Duodenal mucosa (tissue), 2 donors: ENCODE measurements around the gene OGFRL1.

Experiments
- H3K27ac ChIP-seq: one replicate; pipeline ENCODE4 v1.7.0; 2013; ENCODE audit warnings: low read depth, low read length
- H3K27me3 ChIP-seq, 2 donors: one replicate each; pipeline ENCODE4 v1.7.0; 2013; ENCODE audit warnings: low read length in 2 of 2, control low read depth in 1 of 2; ENCODE audit not compliant: insufficient read depth in 2 of 2, control insufficient read depth in 1 of 2
- H3K36me3 ChIP-seq, 2 donors: one replicate each; pipeline ENCODE4 v1.7.0; 2013; ENCODE audit warnings: low read length in 2 of 2, control low read depth in 1 of 2; ENCODE audit not compliant: insufficient read depth in 2 of 2, control insufficient read depth in 1 of 2
- H3K4me1 ChIP-seq, 2 donors: one replicate each; pipeline ENCODE4 v1.7.0; 2013; ENCODE audit warnings: low read length in 2 of 2, control low read depth in 1 of 2; ENCODE audit not compliant: insufficient read depth in 2 of 2, control insufficient read depth in 1 of 2
- H3K4me3 ChIP-seq, 2 donors: one replicate each; pipeline ENCODE4 v1.7.0; 2013; ENCODE audit warnings: low read length in 2 of 2, low read depth in 1 of 2
- H3K9ac ChIP-seq, 2 donors: one replicate each; pipeline ENCODE4 v1.7.0; 2013; ENCODE audit warnings: low read length in 2 of 2, low read depth in 1 of 2
- H3K9me3 ChIP-seq, 2 donors: one replicate each; pipeline ENCODE4 v1.7.0; 2013; ENCODE audit warnings: low read length in 2 of 2, control low read depth in 1 of 2; ENCODE audit not compliant: control insufficient read depth in 1 of 2

OGFRL1 gene

DNA sequence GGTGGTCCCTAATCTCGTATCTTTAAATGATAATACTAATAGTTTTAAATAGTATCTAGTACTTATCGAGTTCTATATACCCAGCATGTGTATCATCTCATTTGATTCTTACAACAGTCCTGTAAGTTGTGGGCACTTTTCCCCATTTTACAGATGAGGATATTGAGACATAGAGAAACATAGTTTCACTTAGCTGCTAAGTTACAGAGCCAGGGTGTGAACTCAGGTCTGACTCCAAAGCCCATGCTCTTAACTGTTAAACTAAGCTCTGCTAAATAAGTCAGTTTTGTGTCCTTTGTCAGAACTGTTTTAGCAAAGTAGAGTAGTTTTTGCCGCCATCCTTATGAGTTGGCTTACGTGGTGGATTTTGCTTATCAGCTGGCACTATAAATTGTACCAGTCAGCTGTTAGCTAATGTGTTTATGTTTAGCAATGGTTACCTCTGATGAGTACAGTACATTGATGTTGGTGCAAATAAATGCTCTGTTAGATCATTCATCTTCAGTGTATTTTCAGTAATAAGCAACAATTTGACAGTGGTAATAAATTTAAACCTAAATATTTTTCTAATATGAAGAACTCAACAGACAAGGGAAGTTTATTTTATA is 12.1 kb downstream of the OGFRL1 start:
- Histone ChIP-seq H3K4me3 (no peak overlapping the region), H3K27ac (no peak overlapping the region), H3K9ac (no peak overlapping the region), H3K4me1 (no peaks in the 10 kb centered on the region), H3K36me3 (no peaks in the 10 kb centered on the region), H3K27me3 (no peaks in the 10 kb centered on the region), H3K9me3 (no peaks in the 10 kb centered on the region)

DNA sequence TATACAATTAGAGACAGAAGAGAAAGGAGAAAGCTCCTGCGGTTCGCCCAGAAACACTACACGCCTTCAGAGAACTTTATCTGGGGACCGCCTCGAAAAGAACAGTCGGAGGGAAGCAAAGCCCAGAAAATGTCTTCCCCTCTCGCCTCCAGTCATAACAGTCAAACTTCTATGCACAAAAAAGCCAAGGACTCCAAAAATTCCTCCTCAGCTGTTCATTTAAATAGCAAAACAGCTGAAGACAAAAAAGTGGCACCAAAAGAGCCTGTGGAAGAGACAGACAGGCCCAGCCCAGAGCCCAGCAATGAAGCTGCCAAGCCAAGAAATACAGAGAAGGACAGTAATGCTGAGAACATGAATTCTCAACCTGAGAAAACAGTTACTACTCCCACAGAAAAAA is 12.9 kb downstream of the OGFRL1 start:
- H3K36me3 ChIP-seq: no peaks in the 10 kb centered on the region
- H3K27ac ChIP-seq: no peak overlapping the region
- no peak overlapping the region for H3K4me3 ChIP-seq
- H3K27me3 ChIP-seq: no peaks in the 10 kb centered on the region
- no peaks in the 10 kb centered on the region for H3K4me1 ChIP-seq
- H3K9me3 ChIP-seq: no peaks in the 10 kb centered on the region
- H3K9ac ChIP-seq: no peak overlapping the region

DNA sequence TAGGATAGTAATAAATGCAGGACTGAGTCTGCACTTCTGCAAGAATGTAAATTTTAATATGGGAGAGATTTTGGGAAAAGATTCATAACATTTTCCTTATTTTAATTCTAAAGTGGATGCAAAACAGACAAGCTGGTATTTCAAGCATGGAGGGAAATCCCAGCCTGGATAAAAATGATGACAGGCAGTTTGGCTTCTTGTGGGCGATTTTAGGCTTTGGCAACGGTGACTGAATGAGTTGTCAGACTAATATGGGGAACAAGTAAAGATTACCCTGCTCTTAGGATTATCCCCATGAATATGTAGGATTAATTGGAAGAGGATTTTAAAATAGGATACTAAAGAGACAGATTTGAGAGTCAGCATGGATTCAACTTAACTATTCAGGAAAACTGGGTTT is 21.0 kb downstream of the OGFRL1 start:
- Histone ChIP-seq H3K4me3 (no peak overlapping the region), H3K9me3 (no peaks in the 10 kb centered on the region), H3K9ac (no peak overlapping the region), H3K4me1 (no peaks in the 10 kb centered on the region), H3K27me3 (no peaks in the 10 kb centered on the region), H3K27ac (no peak overlapping the region), H3K36me3 (no peaks in the 10 kb centered on the region)

DNA sequence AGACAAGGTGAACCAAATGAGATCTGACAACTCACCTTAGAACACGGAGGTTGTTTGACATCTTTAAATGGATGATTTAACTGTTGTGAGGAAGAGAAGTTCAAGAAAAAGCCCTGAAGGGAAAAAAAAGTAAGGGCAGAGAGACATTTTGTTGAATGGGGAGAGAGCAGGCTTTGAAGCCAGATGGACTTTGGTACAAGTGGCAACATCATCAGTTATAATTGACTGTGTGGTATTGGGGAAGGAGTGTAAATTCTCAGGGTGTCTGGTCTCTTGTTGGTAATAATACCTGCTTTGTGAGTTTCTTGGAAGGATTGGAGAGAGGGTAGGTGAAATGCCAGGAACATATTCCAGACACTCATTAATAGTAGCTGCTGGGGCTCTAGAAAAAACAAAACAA is 21.6 kb downstream of the OGFRL1 start:
- H3K9me3 ChIP-seq: no peaks in the 10 kb centered on the region
- no peaks in the 10 kb centered on the region for H3K4me1 ChIP-seq
- no peak overlapping the region for H3K4me3 ChIP-seq
- H3K36me3 ChIP-seq: no peaks in the 10 kb centered on the region
- H3K27ac ChIP-seq: no peak overlapping the region
- no peaks in the 10 kb centered on the region for H3K27me3 ChIP-seq
- no peak overlapping the region for H3K9ac ChIP-seq

DNA sequence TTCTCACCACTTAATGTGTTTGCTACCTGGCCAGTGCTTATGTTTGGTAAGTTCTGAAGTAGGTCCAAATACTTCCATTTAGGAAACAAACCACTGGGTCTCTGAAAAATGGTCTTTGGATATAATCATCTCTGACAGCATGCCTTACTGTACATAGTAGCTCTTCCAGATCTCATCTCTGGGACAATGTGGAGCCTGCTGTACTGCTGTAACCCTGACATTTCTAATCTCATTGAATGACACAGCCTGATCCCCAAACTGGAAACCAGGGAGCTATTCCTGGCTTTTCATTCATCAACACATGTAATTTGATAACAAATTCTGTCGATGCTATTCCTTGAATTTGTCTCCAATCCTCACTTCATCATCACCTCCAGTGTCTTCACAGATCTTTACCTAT is 23.5 kb downstream of the OGFRL1 start:
- H3K4me1 ChIP-seq: no peaks in the 10 kb centered on the region
- H3K27me3 ChIP-seq: no peaks in the 10 kb centered on the region
- H3K9me3 ChIP-seq: no peaks in the 10 kb centered on the region
- no peak overlapping the region for H3K27ac ChIP-seq
- H3K4me3 ChIP-seq: no peak overlapping the region
- no peak overlapping the region for H3K9ac ChIP-seq
- no peaks in the 10 kb centered on the region for H3K36me3 ChIP-seq

DNA sequence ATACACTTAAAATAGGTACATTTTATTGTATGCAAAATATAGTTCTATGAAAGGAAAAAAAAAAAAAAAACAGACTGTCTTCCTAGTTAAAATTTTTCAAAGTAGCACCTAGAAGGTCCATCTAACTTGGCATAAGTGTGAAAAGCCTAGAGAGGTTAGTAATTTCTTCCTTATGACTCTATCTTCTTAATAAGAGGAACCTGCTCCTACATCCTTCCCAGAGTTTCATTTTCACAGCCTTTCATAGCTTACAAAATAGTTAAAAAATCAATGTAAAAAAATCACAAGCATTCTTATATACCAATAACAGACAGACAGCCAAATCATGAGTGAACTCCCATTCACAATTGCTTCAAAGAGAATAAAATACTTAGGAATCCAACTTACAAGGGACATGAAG is 28.8 kb downstream of the OGFRL1 start:
- no peak overlapping the region for H3K4me3 ChIP-seq
- no peaks in the 10 kb centered on the region for H3K27me3 ChIP-seq
- H3K27ac ChIP-seq: no peak overlapping the region
- H3K36me3 ChIP-seq: no peaks in the 10 kb centered on the region
- H3K9ac ChIP-seq: no peak overlapping the region
- H3K4me1 ChIP-seq: no peaks in the 10 kb centered on the region
- no peaks in the 10 kb centered on the region for H3K9me3 ChIP-seq

DNA sequence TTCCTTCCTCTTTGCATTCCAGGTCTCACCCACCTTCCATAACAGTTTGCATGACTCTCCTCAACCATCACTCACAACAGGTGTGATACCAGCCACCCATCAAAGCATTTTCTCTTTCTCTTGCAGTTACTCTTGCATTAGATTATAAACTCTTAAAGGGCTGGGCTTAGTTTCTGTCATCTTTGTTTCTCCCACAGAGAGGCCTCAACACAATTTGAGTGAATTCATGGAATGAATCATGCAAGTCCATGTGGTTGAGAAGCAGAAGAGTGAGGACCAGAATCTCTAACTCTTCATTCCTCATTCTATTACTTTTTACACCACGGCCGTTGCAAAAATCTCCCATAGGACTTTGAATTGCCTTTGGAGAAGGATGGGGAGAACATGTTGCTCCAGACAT is 31.4 kb downstream of the OGFRL1 start:
- no peaks in the 10 kb centered on the region for H3K36me3 ChIP-seq
- H3K27me3 ChIP-seq: no peaks in the 10 kb centered on the region
- no peaks in the 10 kb centered on the region for H3K4me1 ChIP-seq
- H3K9me3 ChIP-seq: no peaks in the 10 kb centered on the region
- H3K27ac ChIP-seq: no peak overlapping the region
- H3K9ac ChIP-seq: no peak overlapping the region
- H3K4me3 ChIP-seq: no peak overlapping the region

DNA sequence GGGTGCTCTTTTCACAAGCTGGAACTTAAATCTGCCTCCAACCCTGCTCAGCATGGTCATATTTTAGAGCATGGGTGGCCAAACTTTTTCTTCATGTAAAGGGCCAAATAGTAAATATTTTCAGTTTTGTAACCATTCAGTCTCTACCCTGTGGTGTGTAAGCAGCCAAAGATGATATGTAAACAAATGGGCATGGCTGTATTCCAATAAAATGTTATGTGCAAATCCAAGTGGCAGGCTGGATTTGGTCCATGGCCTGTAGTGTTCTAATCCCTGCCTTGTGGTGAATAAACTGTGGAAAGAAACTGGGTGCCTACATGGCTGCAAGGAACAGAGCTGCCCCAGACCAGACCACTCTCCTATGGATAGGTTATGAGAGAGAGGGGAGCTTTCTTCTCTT is 32.7 kb downstream of the OGFRL1 start:
- Histone ChIP-seq H3K9ac (no peak overlapping the region), H3K9me3 (no peaks in the 10 kb centered on the region), H3K27ac (no peak overlapping the region)

DNA sequence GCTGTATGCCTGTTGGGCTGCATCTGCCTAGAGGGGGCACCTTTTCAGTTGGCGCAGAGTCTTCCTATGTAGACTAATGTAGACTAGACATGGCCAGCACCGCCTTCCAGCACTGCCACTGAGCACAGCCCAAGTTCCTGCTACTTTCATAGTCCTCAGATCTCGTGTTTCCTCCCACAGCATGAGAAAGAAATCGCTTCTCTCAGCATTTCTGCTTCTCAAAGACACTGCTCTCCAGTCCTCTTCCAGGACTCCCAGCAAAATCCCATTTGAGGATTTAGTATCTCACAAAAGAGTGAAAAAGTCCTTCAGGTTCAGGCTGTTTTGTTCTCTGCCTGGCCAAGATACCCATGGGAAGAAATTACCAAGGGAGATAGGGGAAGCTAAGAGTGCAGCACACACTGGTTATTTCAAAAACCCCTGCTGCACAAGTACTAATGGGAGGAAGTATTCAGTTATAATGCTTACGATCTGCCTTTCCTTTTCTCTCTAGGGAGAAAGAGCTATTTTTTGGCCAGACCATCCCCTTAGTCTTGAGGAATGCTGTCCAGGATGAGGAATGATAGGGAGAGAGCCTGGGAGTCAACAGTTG is 35.7 kb downstream of the OGFRL1 start:
- no peaks in the 10 kb centered on the region for H3K9me3 ChIP-seq
- H3K27ac ChIP-seq: no peak overlapping the region
- no peaks in the 10 kb centered on the region for H3K4me1 ChIP-seq
- H3K4me3 ChIP-seq: no peak overlapping the region
- H3K27me3 ChIP-seq: no peaks in the 10 kb centered on the region
- H3K36me3 ChIP-seq: no peaks in the 10 kb centered on the region
- no peak overlapping the region for H3K9ac ChIP-seq

More for the DNA sequence above, 32.7 kb downstream of the OGFRL1 start:
- no peak overlapping the region for H3K4me3 ChIP-seq
- no peaks in the 10 kb centered on the region for H3K4me1 ChIP-seq
- no peaks in the 10 kb centered on the region for H3K27me3 ChIP-seq
- no peaks in the 10 kb centered on the region for H3K36me3 ChIP-seq

DNA sequence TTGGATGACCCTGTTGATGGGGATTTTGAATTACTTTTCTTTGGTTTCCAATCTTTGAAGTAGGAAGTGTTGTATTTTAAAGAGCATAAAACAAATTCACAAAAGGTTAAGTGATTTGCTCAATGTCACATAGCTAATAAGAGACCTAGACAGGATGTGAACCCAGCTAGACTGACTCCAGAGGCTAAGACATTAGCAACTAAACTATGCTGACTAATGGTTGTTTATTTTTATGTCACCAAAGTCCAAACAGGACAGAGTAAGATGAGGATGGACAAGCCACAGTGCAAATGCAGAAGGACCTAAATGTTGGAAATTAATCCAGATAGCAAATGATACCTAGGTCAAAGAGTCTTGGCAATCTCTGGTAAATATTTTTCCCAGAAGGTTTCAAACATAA is 38.0 kb downstream of the OGFRL1 start:
- no peak overlapping the region for H3K27ac ChIP-seq

More for the DNA sequence above, 38.0 kb downstream of the OGFRL1 start:
- no peak overlapping the region for H3K9ac ChIP-seq
- no peaks in the 10 kb centered on the region for H3K4me1 ChIP-seq
- no peak overlapping the region for H3K4me3 ChIP-seq
- H3K27me3 ChIP-seq: no peaks in the 10 kb centered on the region
- H3K9me3 ChIP-seq: no peaks in the 10 kb centered on the region
- no peaks in the 10 kb centered on the region for H3K36me3 ChIP-seq
